GM12873 (cell line): ENCODE data around the gene ZNF185.

Experiments used
- TF ChIP-seq, protein P1 (sequence below): IDR thresholded peaks from 2 replicates; pipeline ENCODE4 v1.5.1; 2012; ENCODE audit warnings: low read depth, mild to moderate bottlenecking, moderate library complexity, low read length, control low read depth; ENCODE audit not compliant: insufficient read depth; ENCODE audit errors: missing control alignments

The ZNF185 gene

DNA sequence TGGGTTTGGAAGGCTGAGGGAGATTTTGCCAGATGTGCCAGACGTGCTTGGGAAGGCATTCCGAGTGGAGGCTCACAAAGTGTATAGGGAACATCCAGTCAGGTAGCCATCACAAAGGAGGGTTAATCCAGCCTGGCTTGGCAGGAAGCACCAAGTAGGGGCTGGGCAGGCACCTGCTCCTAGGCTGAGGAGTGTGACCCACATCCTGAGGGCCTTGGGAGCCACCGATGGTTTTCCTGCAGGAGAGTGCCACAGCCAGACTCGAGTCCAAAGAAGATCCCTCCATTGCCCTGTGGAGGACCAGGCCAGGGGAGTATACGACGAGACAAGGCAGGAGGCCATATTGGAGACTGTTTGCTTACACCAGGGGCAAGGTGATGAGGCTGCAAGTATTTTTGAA is 48.8 kb downstream of the ZNF185 start:
- TF ChIP-seq, protein P1, sequence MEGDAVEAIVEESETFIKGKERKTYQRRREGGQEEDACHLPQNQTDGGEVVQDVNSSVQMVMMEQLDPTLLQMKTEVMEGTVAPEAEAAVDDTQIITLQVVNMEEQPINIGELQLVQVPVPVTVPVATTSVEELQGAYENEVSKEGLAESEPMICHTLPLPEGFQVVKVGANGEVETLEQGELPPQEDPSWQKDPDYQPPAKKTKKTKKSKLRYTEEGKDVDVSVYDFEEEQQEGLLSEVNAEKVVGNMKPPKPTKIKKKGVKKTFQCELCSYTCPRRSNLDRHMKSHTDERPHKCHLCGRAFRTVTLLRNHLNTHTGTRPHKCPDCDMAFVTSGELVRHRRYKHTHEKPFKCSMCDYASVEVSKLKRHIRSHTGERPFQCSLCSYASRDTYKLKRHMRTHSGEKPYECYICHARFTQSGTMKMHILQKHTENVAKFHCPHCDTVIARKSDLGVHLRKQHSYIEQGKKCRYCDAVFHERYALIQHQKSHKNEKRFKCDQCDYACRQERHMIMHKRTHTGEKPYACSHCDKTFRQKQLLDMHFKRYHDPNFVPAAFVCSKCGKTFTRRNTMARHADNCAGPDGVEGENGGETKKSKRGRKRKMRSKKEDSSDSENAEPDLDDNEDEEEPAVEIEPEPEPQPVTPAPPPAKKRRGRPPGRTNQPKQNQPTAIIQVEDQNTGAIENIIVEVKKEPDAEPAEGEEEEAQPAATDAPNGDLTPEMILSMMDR = no peak
